Measurements from ENCODE around the gene BIK.

GRCh38 chr22:43159484-43160178 is 49.1 kb downstream of the BIK start:
- TF ChIP-seq CTCF (IDR thresholded peaks at IDR 0.05; ENCODE audit: low read length) (peak; percentile 21), EZH2phosphoT487 (IDR thresholded peaks at IDR 0.05; ENCODE audit: low read length) (no peak), EZH2 (optimal IDR thresholded peaks at IDR 0.05; ENCODE audit: low read depth, low read length) (no peak)

All from MM.1S (cell line).